ENCODE data around the gene ITSN2.

ITSN2 gene

GRCh38 chr2:24269265-24269664 lies 91.1 kb downstream of the ITSN2 start:
- DNase-seq (ENCODE audit: low read depth), result no peak

GRCh38 chr2:24265212-24265611 lies 95.1 kb downstream of the ITSN2 start:
- no peak for DNase-seq (ENCODE audit: low read depth)

GRCh38 chr2:24262421-24262970 lies 97.8 kb downstream of the ITSN2 start:
- DNase-seq (ENCODE audit: low read depth), result no peak

- no peak for DNase-seq (ENCODE audit: low read depth)
These were observed 98.9 kb downstream of the ITSN2 start for GRCh38 chr2:24261441-24261840.

GRCh38 chr2:24259316-24259715 lies 101.0 kb downstream of the ITSN2 start:
- no peak for DNase-seq (ENCODE audit: low read depth)

- no peak for DNase-seq (ENCODE audit: low read depth)
These were observed 101.6 kb downstream of the ITSN2 start for GRCh38 chr2:24258718-24259117.

- no peak for DNase-seq (ENCODE audit: low read depth)
These were observed 106.9 kb downstream of the ITSN2 start for GRCh38 chr2:24253303-24253919.

- DNase-seq (ENCODE audit: low read depth), result no peak
These were observed 112.7 kb downstream of the ITSN2 start for GRCh38 chr2:24247592-24247991.

GRCh38 chr2:24247164-24247563 lies 113.2 kb downstream of the ITSN2 start:
- DNase-seq (ENCODE audit: low read depth), result no peak

GRCh38 chr2:24245986-24246776 lies 114.2 kb downstream of the ITSN2 start:
- DNase-seq (ENCODE audit: low read depth), result no peak

GRCh38 chr2:24241528-24241927 lies 118.8 kb downstream of the ITSN2 start:
- DNase-seq (ENCODE audit: low read depth), result no peak

- no peak for DNase-seq (ENCODE audit: low read depth)
These were observed 120.8 kb downstream of the ITSN2 start for GRCh38 chr2:24239553-24239952.

- no peak for DNase-seq (ENCODE audit: low read depth)
These were observed 122.2 kb downstream of the ITSN2 start for GRCh38 chr2:24238158-24238557.

GRCh38 chr2:24237313-24237712 lies 123.0 kb downstream of the ITSN2 start:
- DNase-seq (ENCODE audit: low read depth), result no peak

GRCh38 chr2:24233321-24233720 lies 127.0 kb downstream of the ITSN2 start:
- no peak for DNase-seq (ENCODE audit: low read depth)

GRCh38 chr2:24231461-24231881 lies 128.9 kb downstream of the ITSN2 start:
- DNase-seq (ENCODE audit: low read depth), result no peak

GRCh38 chr2:24228470-24228869 lies 131.9 kb downstream of the ITSN2 start:
- DNase-seq (ENCODE audit: low read depth), result no peak

- no peak for DNase-seq (ENCODE audit: low read depth)
These were observed 134.7 kb downstream of the ITSN2 start for GRCh38 chr2:24225499-24226242.

GRCh38 chr2:24222946-24223345 lies 137.4 kb downstream of the ITSN2 start:
- no peak for DNase-seq (ENCODE audit: low read depth)

- no peak for DNase-seq (ENCODE audit: low read depth)
These were observed 138.8 kb downstream of the ITSN2 start for GRCh38 chr2:24221343-24222050.

GRCh38 chr2:24220554-24221291 lies 139.6 kb downstream of the ITSN2 start:
- no peak for DNase-seq (ENCODE audit: low read depth)

Measured in stimulated activated CD8-positive, alpha-beta memory T cell treated with anti-CD3 and anti-CD28 coated beads, Interleukin-15, amount 100 ng/mL, for 1 hour (primary cell).